Hepatocyte (in vitro differentiated cells): ENCODE measurements around the gene SLC25A19. TPM values are rescaled to one million over a fixed set of nuclear protein-coding genes. Genes with fewer than 3 reads are reported as not detected.

Experiments used
- DNase-seq: peaks from one replicate; pipeline ENCODE4 v3.0.0-alpha.2; 2016; ENCODE audit warnings: low spot score
- H2AFZ ChIP-seq: fragments of 200-600 bp; sonication (generic); 2 replicates; pipeline ENCODE4 v1.6.0; 2016; ENCODE audit warnings: antibody characterized with exemption, mild to moderate bottlenecking
- H3K27ac ChIP-seq: fragments of 200-600 bp; sonication (generic); 2 replicates; pipeline ENCODE4 v1.5.1; 2016; ENCODE audit warnings: mild to moderate bottlenecking
- H3K27me3 ChIP-seq: fragments of 200-600 bp; sonication (generic); 2 replicates; pipeline ENCODE4 v1.6.1; 2016
- H3K36me3 ChIP-seq: fragments of 200-600 bp; sonication (generic); replicated peaks from 2 replicates; pipeline ENCODE4 v1.5.1; 2016; ENCODE audit warnings: low read depth; ENCODE audit not compliant: insufficient read depth
- H3K4me1 ChIP-seq: fragments of 200-600 bp; sonication (generic); 2 replicates; pipeline ENCODE4 v1.5.1; 2016; ENCODE audit warnings: mild to moderate bottlenecking, moderate library complexity; ENCODE audit not compliant: insufficient read depth
- H3K4me2 ChIP-seq: fragments of 200-600 bp; sonication (generic); 2 replicates; pipeline ENCODE4 v1.6.0; 2016
- H3K4me3 ChIP-seq: fragments of 200-600 bp; sonication (generic); 2 replicates; pipeline ENCODE4 v1.5.1; 2016; ENCODE audit warnings: mild to moderate bottlenecking
- H3K79me2 ChIP-seq: fragments of 200-600 bp; sonication (generic); 2 replicates; pipeline ENCODE4 v1.6.0; 2017; ENCODE audit warnings: mild to moderate bottlenecking
- H3K9me2 ChIP-seq: fragments of 200-600 bp; sonication (generic); replicated peaks from 2 replicates; pipeline ENCODE4 v1.6.0; 2017; ENCODE audit warnings: mild to moderate bottlenecking; ENCODE audit not compliant: insufficient read depth
- H3K9me3 ChIP-seq: fragments of 200-600 bp; sonication (generic); 2 replicates; pipeline ENCODE4 v1.5.1; 2016; ENCODE audit warnings: low read depth, mild to moderate bottlenecking
- H4K20me1 ChIP-seq: fragments of 200-600 bp; sonication (generic); 2 replicates; pipeline ENCODE4 v1.6.0; 2016; ENCODE audit warnings: mild to moderate bottlenecking; ENCODE audit not compliant: insufficient read depth, poor library complexity, severe bottlenecking
- CTCF ChIP-seq: fragments of 200-600 bp; sonication (generic); IDR thresholded peaks from 2 replicates; pipeline ENCODE4 v1.5.1; 2016; ENCODE audit warnings: antibody characterized with exemption, mild to moderate bottlenecking; ENCODE audit not compliant: poor library complexity
- EZH2 ChIP-seq: fragments of 200-600 bp; sonication (generic); IDR thresholded peaks from 2 replicates; pipeline ENCODE4 v1.6.1; 2016; ENCODE audit warnings: antibody characterized with exemption, mild to moderate bottlenecking, borderline replicate concordance
- EZH2phosphoT487 ChIP-seq: fragments of 200-600 bp; sonication (generic); IDR thresholded peaks from one replicate; pipeline ENCODE4 v1.6.1; 2018; ENCODE audit warnings: antibody characterized with exemption, mild to moderate bottlenecking, low read depth, moderate library complexity; ENCODE audit not compliant: unreplicated experiment, severe bottlenecking
- WGBS: methylation state at CpG from one replicate; pipeline ENCODE4 v1.1.6; 2016; ENCODE audit warnings: low lambda C conversion rate; ENCODE audit errors: missing lambda C conversion rate; 5-methylcytosine and 5-hydroxymethylcytosine counted together
- polyA plus RNA-seq: library from polyadenylated mRNA; unstranded; fragments of >200 nt; fragmentation: Nextera tagmentation; extraction: Ambion mirVana; gene quantifications from 2 replicates; pipeline ENCODE4 v1.2.1, GENCODE V29; 2016
- total RNA-seq: library from RNA; depleted of rRNA; stranded (reverse); fragments of >200 nt; gene quantifications from 2 replicates; pipeline ENCODE4 v1.2.3, GENCODE V29; 2014

Gene SLC25A19
- total and polyA plus RNA-seq, 2 experiments from 2014 or later, result 4.6 to 7.6 TPM

GRCh38 chr17:75237100-75238014, 51.9 kb downstream of the SLC25A19 start:
- Histone ChIP-seq H3K4me3 (no peak overlapping the region), H3K9me2 (no peaks in the 10 kb centered on the region), H2AFZ (no peak overlapping the region), H3K4me2 (no peak overlapping the region), H3K27ac (no peak overlapping the region), H3K4me1 (no peaks in the 10 kb centered on the region), H3K27me3 (no peaks in the 10 kb centered on the region), H3K36me3 (no peaks in the 10 kb centered on the region), H4K20me1 (no peaks in the 10 kb centered on the region), H3K79me2 (no peaks in the 10 kb centered on the region), H3K9me3 (no peaks in the 10 kb centered on the region)
- TF ChIP-seq CTCF (no peak), EZH2 (no peak), EZH2phosphoT487 (no peak)
- WGBS, result 91% methylated on average over 11 of the region's 12 CpGs
- no peak for DNase-seq

- no peaks in the 10 kb centered on the region for H3K27me3 ChIP-seq
- WGBS, result 96% methylated on average over 13 of the region's 13 CpGs
- no peaks in the 10 kb centered on the region for H3K36me3 ChIP-seq
- no peaks in the 10 kb centered on the region for H3K4me1 ChIP-seq
- no peaks in the 10 kb centered on the region for H3K9me2 ChIP-seq
- H2AFZ ChIP-seq, result no peak overlapping the region
- H4K20me1 ChIP-seq, result no peaks in the 10 kb centered on the region
- no peaks in the 10 kb centered on the region for H3K9me3 ChIP-seq
- DNase-seq, result no peak
- H3K4me2 ChIP-seq, result no peak overlapping the region
- TF ChIP-seq EZH2 (no peak), CTCF (no peak), EZH2phosphoT487 (no peak)
- H3K79me2 ChIP-seq, result no peaks in the 10 kb centered on the region
- H3K4me3 ChIP-seq, result no peak overlapping the region
- no peak overlapping the region for H3K27ac ChIP-seq
Measured at GRCh38 chr17:75232786-75233185, 56.4 kb downstream of the SLC25A19 start.

- Histone ChIP-seq H3K27ac (no peak overlapping the region), H3K4me2 (no peak overlapping the region), H3K9me2 (no peaks in the 10 kb centered on the region), H3K36me3 (no peaks in the 10 kb centered on the region), H3K4me1 (no peaks in the 10 kb centered on the region), H3K9me3 (no peaks in the 10 kb centered on the region), H3K4me3 (no peak overlapping the region), H2AFZ (no peak overlapping the region), H3K27me3 (no peaks in the 10 kb centered on the region), H3K79me2 (no peaks in the 10 kb centered on the region), H4K20me1 (no peaks in the 10 kb centered on the region)
- TF ChIP-seq EZH2phosphoT487 (no peak), CTCF (no peak), EZH2 (no peak)
- WGBS, result 96% methylated on average over 18 of the region's 18 CpGs
- no peak for DNase-seq
Measured at GRCh38 chr17:75231741-75232464, 57.3 kb downstream of the SLC25A19 start.
